Activated CD4-positive, alpha-beta T cell treated with anti-CD3 and anti-CD28 coated beads for 24 hours (primary cell): ENCODE measurements around the gene MCCD1.
A peak's percentile ranks its signal among the peaks of the same experiment; 100 is the strongest.

Experiments
- DNase-seq, 2 donors: peaks; one replicate each; pipeline ENCODE4 v3.0.0-alpha.2; 2020; ENCODE audit warnings: low read depth in 2 of 2

Gene MCCD1

DNA sequence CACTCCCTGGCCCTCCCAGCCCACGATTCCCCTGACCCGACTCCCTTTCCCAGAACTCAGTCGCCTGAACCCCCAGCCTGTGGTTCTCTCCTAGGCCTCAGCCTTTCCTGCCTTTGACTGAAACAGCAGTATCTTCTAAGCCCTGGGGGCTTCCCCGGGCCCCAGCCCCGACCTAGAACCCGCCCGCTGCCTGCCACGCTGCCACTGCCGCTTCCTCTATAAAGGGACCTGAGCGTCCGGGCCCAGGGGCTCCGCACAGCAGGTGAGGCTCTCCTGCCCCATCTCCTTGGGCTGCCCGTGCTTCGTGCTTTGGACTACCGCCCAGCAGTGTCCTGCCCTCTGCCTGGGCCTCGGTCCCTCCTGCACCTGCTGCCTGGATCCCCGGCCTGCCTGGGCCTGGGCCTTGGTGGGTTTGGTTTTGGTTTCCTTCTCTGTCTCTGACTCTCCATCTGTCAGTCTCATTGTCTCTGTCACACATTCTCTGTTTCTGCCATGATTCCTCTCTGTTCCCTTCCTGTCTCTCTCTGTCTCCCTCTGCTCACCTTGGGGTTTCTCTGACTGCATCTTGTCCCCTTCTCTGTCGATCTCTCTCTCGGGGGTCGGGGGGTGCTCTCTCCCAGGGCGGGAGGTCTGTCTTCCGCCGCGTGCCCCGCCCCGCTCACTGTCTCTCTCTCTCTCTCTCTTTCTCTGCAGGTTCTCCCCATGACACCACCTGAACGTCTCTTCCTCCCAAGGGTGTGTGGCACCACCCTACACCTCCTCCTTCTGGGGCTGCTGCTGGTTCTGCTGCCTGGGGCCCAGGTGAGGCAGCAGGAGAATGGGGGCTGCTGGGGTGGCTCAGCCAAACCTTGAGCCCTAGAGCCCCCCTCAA is 43.5 kb downstream of the MCCD1 start, which contains the start of gene LTA:
TSS of gene LTA (plus strand) at position 249 of the 871 bp plus-strand sequence. CDS start at position 703, 454 bp downstream.
- DNase-seq = peak; percentile 62 to 73

- no peak for DNase-seq
Measured at GRCh38 chr6:31573239-31574105, 44.7 kb downstream of the MCCD1 start.

GRCh38 chr6:31574106-31575061 is 45.6 kb downstream of the MCCD1 start:
- DNase-seq = peak in 1 of 2 donors; percentile 27

DNA sequence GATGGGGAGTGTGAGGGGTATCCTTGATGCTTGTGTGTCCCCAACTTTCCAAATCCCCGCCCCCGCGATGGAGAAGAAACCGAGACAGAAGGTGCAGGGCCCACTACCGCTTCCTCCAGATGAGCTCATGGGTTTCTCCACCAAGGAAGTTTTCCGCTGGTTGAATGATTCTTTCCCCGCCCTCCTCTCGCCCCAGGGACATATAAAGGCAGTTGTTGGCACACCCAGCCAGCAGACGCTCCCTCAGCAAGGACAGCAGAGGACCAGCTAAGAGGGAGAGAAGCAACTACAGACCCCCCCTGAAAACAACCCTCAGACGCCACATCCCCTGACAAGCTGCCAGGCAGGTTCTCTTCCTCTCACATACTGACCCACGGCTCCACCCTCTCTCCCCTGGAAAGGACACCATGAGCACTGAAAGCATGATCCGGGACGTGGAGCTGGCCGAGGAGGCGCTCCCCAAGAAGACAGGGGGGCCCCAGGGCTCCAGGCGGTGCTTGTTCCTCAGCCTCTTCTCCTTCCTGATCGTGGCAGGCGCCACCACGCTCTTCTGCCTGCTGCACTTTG is 46.7 kb downstream of the MCCD1 start, which contains the start of gene TNF:
TSS of gene TNF (plus strand) at position 231 of the 567 bp plus-strand sequence. CDS start at position 408, 177 bp downstream.
- peak; percentile 76 to 84 for DNase-seq

DNA sequence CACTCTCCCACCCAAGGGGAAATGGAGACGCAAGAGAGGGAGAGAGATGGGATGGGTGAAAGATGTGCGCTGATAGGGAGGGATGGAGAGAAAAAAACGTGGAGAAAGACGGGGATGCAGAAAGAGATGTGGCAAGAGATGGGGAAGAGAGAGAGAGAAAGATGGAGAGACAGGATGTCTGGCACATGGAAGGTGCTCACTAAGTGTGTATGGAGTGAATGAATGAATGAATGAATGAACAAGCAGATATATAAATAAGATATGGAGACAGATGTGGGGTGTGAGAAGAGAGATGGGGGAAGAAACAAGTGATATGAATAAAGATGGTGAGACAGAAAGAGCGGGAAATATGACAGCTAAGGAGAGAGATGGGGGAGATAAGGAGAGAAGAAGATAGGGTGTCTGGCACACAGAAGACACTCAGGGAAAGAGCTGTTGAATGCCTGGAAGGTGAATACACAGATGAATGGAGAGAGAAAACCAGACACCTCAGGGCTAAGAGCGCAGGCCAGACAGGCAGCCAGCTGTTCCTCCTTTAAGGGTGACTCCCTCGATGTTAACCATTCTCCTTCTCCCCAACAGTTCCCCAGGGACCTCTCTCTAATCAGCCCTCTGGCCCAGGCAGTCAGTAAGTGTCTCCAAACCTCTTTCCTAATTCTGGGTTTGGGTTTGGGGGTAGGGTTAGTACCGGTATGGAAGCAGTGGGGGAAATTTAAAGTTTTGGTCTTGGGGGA is 47.4 kb downstream of the MCCD1 start:
- DNase-seq = no peak

DNA sequence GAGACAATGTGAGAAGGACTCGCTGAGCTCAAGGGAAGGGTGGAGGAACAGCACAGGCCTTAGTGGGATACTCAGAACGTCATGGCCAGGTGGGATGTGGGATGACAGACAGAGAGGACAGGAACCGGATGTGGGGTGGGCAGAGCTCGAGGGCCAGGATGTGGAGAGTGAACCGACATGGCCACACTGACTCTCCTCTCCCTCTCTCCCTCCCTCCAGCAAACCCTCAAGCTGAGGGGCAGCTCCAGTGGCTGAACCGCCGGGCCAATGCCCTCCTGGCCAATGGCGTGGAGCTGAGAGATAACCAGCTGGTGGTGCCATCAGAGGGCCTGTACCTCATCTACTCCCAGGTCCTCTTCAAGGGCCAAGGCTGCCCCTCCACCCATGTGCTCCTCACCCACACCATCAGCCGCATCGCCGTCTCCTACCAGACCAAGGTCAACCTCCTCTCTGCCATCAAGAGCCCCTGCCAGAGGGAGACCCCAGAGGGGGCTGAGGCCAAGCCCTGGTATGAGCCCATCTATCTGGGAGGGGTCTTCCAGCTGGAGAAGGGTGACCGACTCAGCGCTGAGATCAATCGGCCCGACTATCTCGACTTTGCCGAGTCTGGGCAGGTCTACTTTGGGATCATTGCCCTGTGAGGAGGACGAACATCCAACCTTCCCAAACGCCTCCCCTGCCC is 48.3 kb downstream of the MCCD1 start:
- DNase-seq = no peak

- no peak for DNase-seq
Measured at GRCh38 chr6:31577579-31577966, 48.8 kb downstream of the MCCD1 start.

DNA sequence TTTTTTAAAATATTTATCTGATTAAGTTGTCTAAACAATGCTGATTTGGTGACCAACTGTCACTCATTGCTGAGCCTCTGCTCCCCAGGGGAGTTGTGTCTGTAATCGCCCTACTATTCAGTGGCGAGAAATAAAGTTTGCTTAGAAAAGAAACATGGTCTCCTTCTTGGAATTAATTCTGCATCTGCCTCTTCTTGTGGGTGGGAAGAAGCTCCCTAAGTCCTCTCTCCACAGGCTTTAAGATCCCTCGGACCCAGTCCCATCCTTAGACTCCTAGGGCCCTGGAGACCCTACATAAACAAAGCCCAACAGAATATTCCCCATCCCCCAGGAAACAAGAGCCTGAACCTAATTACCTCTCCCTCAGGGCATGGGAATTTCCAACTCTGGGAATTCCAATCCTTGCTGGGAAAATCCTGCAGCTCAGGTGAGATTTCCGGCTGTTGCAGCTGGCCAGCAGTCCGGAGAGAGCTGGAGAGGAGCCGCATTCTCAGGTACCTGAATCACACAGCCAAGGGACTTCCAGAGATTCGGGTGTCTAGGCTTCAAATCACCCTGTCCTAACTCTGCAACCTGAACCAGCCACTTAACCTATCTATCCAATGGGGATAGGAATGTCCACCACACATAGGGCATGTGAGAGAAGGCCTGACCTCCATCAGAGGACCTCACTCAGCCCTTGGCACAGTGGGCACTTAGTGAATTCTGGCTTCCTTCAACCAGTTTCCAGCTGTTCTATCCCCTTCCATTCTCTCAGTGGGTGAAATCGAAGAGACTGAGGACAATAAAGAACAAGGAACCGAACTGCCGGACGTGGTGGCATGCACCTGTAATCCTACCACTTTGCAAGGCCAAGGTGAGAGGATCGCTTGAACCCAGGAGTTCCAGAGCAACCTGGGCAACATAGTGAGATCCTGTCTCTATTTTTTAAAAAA is 49.7 kb downstream of the MCCD1 start:
- DNase-seq = no peak

- DNase-seq = no peak
Measured at GRCh38 chr6:31579119-31579505, 50.4 kb downstream of the MCCD1 start.
